ENCODE data around the gene NT5M.

NT5M gene

DNA sequence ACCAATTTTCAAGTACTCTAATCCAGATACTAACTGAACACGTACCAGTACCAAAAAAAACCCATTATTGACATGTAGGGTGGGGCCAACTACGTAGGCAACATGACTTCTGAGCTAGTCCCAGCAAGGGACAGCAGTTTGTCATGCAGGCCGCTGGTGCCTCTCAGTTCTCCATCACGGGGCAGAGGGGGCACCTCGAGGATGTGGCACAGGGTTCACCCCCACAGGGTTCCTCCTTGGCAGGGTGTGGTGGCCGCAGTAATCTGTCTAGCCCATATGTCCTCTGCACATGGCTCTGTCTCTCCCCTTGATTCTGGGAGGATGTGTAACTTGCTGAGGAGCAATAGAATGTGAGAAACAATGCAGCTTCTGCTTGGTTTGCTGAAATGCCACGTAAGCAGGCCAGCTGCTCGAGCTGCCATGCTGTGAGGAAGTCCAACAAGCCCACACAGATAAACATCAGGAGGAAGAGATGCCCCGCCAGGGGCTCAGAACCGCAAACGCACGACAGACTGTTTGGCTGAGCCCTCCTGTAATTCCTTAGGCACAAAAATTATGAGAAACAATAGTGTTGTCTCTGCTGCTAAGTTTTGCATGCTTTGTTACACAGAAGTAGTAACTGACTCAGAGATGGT, 62.4 kb downstream of the NT5M start:
- Histone ChIP-seq H2BK5ac (ENCODE audit: low read length) (peak overlapping the region; percentile 66), H3K36me3 (replicated peaks in 1 of 2; ENCODE audit: control insufficient read depth in 2 of 2, insufficient read depth in 2 of 2, low read length in 2 of 2) (no peaks in the 10 kb centered on the region), H3K4me2 (ENCODE audit: insufficient read depth, low read length, poor library complexity, severe bottlenecking) (no peak overlapping the region), H4K8ac (ENCODE audit: low read depth, low read length) (no peak overlapping the region), H3K23ac (ENCODE audit: low read depth, low read length, poor library complexity) (no peak overlapping the region), H3K27ac (replicated peaks; ENCODE audit: low read length) (no peak overlapping the region), H3K79me1 (ENCODE audit: low read depth, low read length) (no peaks in the 10 kb centered on the region), H3K4me1 (ENCODE audit: control insufficient read depth in 2 of 2, insufficient read depth in 1 of 2, low read depth in 1 of 2, low read length in 2 of 2) (peaks cover 0 to 6% of the 10 kb centered on the region in 2 donors), H3K27me3 (ENCODE audit: control insufficient read depth in 3 of 3, insufficient read depth in 3 of 3, low read depth in 1 of 3, low read length in 3 of 3) (peaks cover 0 to 9% (median 0%) of the 10 kb centered on the region in 3 experiments), H3K18ac (ENCODE audit: low read length) (no peak overlapping the region), H2BK12ac (ENCODE audit: low read length) (no peak overlapping the region), H2AFZ (ENCODE audit: low read length) (no peak overlapping the region), H2AK5ac (ENCODE audit: low read depth, low read length) (no peak overlapping the region), H3K4me3 (ENCODE audit: low read length in 2 of 2) (no peak overlapping the region), H3K9me3 (replicated peaks in 1 of 2; ENCODE audit: control insufficient read depth in 2 of 2, insufficient read depth in 1 of 2, low read depth in 1 of 2, low read length in 2 of 2) (peaks cover 0 to 5% of the 10 kb centered on the region in 2 donors), H4K91ac (ENCODE audit: low read depth, low read length, poor library complexity) (no peak overlapping the region), H3K4ac (ENCODE audit: low read length) (no peak overlapping the region), H2BK15ac (ENCODE audit: low read length) (no peak overlapping the region), H3K9ac (ENCODE audit: low read depth, low read length, poor library complexity) (no peak overlapping the region), H3K14ac (ENCODE audit: low read length) (no peak overlapping the region), H2BK120ac (ENCODE audit: low read depth, low read length) (no peak overlapping the region)
- no CpG with 5 or more reads among the region's 12 CpGs for WGBS, 2 donors (ENCODE audit: extremely low coverage in 2 of 2, insufficient read length in 2 of 2, insufficient replicate concordance in 1 of 2)
- no peak for DNase-seq (ENCODE audit: low spot score)

DNA sequence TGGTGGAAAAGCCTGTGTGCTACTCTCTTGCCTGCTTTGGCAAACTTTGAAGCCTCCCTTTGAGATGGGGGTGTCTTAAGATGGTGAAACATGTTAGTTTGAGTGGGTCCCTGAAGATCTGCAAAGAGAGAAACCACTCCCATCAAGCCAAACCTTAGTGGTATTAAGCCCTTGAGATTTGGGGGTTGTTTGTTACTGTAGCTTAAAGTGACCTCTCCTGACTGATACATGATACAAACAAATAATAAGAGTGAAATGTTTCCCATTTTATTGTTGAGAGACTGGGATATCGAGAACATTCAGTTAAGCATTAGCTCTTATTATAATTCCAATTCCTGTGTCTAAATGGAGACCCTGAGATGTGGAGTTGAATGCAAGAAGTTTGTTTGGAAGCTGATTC, 63.1 kb downstream of the NT5M start:
- Histone ChIP-seq H3K9ac (ENCODE audit: low read depth, low read length, poor library complexity) (no peak overlapping the region), H3K23ac (ENCODE audit: low read depth, low read length, poor library complexity) (no peak overlapping the region), H3K4me2 (ENCODE audit: insufficient read depth, low read length, poor library complexity, severe bottlenecking) (no peak overlapping the region), H3K18ac (ENCODE audit: low read length) (no peak overlapping the region), H2BK5ac (ENCODE audit: low read length) (no peak overlapping the region), H3K27ac (replicated peaks; ENCODE audit: low read length) (no peak overlapping the region), H3K4me1 (ENCODE audit: control insufficient read depth in 2 of 2, insufficient read depth in 1 of 2, low read depth in 1 of 2, low read length in 2 of 2) (peaks cover 0 to 6% of the 10 kb centered on the region in 2 donors), H3K4ac (ENCODE audit: low read length) (no peak overlapping the region), H4K8ac (ENCODE audit: low read depth, low read length) (no peak overlapping the region), H3K4me3 (ENCODE audit: low read length in 2 of 2) (no peak overlapping the region), H2BK15ac (ENCODE audit: low read length) (no peak overlapping the region), H3K27me3 (ENCODE audit: control insufficient read depth in 3 of 3, insufficient read depth in 3 of 3, low read depth in 1 of 3, low read length in 3 of 3) (peaks cover 0 to 12% (median 0%) of the 10 kb centered on the region in 3 experiments), H2AFZ (ENCODE audit: low read length) (no peak overlapping the region), H2BK12ac (ENCODE audit: low read length) (no peak overlapping the region), H3K14ac (ENCODE audit: low read length) (no peak overlapping the region), H3K9me3 (replicated peaks in 1 of 2; ENCODE audit: control insufficient read depth in 2 of 2, insufficient read depth in 1 of 2, low read depth in 1 of 2, low read length in 2 of 2) (peaks cover 0 to 5% of the 10 kb centered on the region in 2 donors), H4K91ac (ENCODE audit: low read depth, low read length, poor library complexity) (no peak overlapping the region), H3K79me1 (ENCODE audit: low read depth, low read length) (no peaks in the 10 kb centered on the region), H3K36me3 (replicated peaks in 1 of 2; ENCODE audit: control insufficient read depth in 2 of 2, insufficient read depth in 2 of 2, low read length in 2 of 2) (no peaks in the 10 kb centered on the region), H2AK5ac (ENCODE audit: low read depth, low read length) (no peak overlapping the region), H2BK120ac (ENCODE audit: low read depth, low read length) (no peak overlapping the region)
- WGBS, 2 donors (ENCODE audit: extremely low coverage in 2 of 2, insufficient read length in 2 of 2, insufficient replicate concordance in 1 of 2) = no CpG with 5 or more reads among the region's 1 CpG
- DNase-seq (ENCODE audit: low spot score) = no peak

GRCh38 chr17:17366941-17367875, 64.0 kb downstream of the NT5M start:
- H3K9ac ChIP-seq (ENCODE audit: low read depth, low read length, poor library complexity) = no peak overlapping the region
- no peaks in the 10 kb centered on the region for H3K36me3 ChIP-seq (replicated peaks in 1 of 2; ENCODE audit: control insufficient read depth in 2 of 2, insufficient read depth in 2 of 2, low read length in 2 of 2)
- peaks cover 0 to 5% of the 10 kb centered on the region in 2 donors for H3K9me3 ChIP-seq (replicated peaks in 1 of 2; ENCODE audit: control insufficient read depth in 2 of 2, insufficient read depth in 1 of 2, low read depth in 1 of 2, low read length in 2 of 2)
- no peak overlapping the region for H2BK12ac ChIP-seq (ENCODE audit: low read length)
- H3K23ac ChIP-seq (ENCODE audit: low read depth, low read length, poor library complexity) = no peak overlapping the region
- peaks cover 0 to 6% of the 10 kb centered on the region in 2 donors for H3K4me1 ChIP-seq (ENCODE audit: control insufficient read depth in 2 of 2, insufficient read depth in 1 of 2, low read depth in 1 of 2, low read length in 2 of 2)
- no peak overlapping the region for H3K27ac ChIP-seq (replicated peaks; ENCODE audit: low read length)
- H4K8ac ChIP-seq (ENCODE audit: low read depth, low read length) = no peak overlapping the region
- H2BK120ac ChIP-seq (ENCODE audit: low read depth, low read length) = no peak overlapping the region
- no peak overlapping the region for H3K14ac ChIP-seq (ENCODE audit: low read length)
- H2BK15ac ChIP-seq (ENCODE audit: low read length) = peak overlapping the region; percentile 54
- H4K91ac ChIP-seq (ENCODE audit: low read depth, low read length, poor library complexity) = no peak overlapping the region
- no peak overlapping the region for H3K4me2 ChIP-seq (ENCODE audit: insufficient read depth, low read length, poor library complexity, severe bottlenecking)
- no peak overlapping the region for H3K4me3 ChIP-seq (ENCODE audit: low read length in 2 of 2)
- H2AFZ ChIP-seq (ENCODE audit: low read length) = no peak overlapping the region
- no peak overlapping the region for H2BK5ac ChIP-seq (ENCODE audit: low read length)
- no CpG with 5 or more reads among the region's 23 CpGs for WGBS, 2 donors (ENCODE audit: extremely low coverage in 2 of 2, insufficient read length in 2 of 2, insufficient replicate concordance in 1 of 2)
- H3K18ac ChIP-seq (ENCODE audit: low read length) = peak overlapping the region; percentile 40
- H3K27me3 ChIP-seq (ENCODE audit: control insufficient read depth in 3 of 3, insufficient read depth in 3 of 3, low read depth in 1 of 3, low read length in 3 of 3) = peaks cover 0 to 16% (median 0%) of the 10 kb centered on the region in 3 experiments
- DNase-seq (ENCODE audit: low spot score) = no peak
- no peak overlapping the region for H2AK5ac ChIP-seq (ENCODE audit: low read depth, low read length)
- H3K4ac ChIP-seq (ENCODE audit: low read length) = no peak overlapping the region
- no peaks in the 10 kb centered on the region for H3K79me1 ChIP-seq (ENCODE audit: low read depth, low read length)

DNA sequence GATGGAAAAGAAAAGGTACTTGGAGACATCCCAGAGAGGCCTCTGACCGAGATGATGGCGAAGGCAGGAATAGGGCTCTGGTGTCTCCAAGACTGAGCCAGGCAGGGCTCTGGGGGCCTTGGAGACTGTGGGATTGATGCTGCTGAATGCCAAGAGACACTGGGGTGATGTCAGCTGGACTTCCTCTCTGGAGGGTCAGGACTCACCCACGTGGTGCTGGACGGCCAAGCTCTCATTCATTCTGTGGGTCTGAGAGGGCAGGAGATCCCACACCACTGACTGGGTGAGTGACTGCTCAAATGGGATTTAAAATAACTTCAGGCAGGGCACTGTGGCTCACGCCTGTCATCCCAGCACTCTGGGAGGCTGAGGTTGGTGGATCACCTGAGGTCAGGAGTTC, 64.8 kb downstream of the NT5M start:
- Histone ChIP-seq H3K36me3 (replicated peaks in 1 of 2; ENCODE audit: control insufficient read depth in 2 of 2, insufficient read depth in 2 of 2, low read length in 2 of 2) (no peaks in the 10 kb centered on the region), H3K23ac (ENCODE audit: low read depth, low read length, poor library complexity) (no peak overlapping the region), H2BK5ac (ENCODE audit: low read length) (no peak overlapping the region), H3K4me1 (ENCODE audit: control insufficient read depth in 2 of 2, insufficient read depth in 1 of 2, low read depth in 1 of 2, low read length in 2 of 2) (peaks cover 0 to 6% of the 10 kb centered on the region in 2 donors), H2BK15ac (ENCODE audit: low read length) (no peak overlapping the region), H3K9ac (ENCODE audit: low read depth, low read length, poor library complexity) (no peak overlapping the region), H4K91ac (ENCODE audit: low read depth, low read length, poor library complexity) (no peak overlapping the region), H3K4me2 (ENCODE audit: insufficient read depth, low read length, poor library complexity, severe bottlenecking) (no peak overlapping the region), H2AK5ac (ENCODE audit: low read depth, low read length) (no peak overlapping the region), H3K14ac (ENCODE audit: low read length) (no peak overlapping the region), H2BK120ac (ENCODE audit: low read depth, low read length) (no peak overlapping the region), H3K4ac (ENCODE audit: low read length) (no peak overlapping the region), H3K18ac (ENCODE audit: low read length) (no peak overlapping the region), H2BK12ac (ENCODE audit: low read length) (no peak overlapping the region), H2AFZ (ENCODE audit: low read length) (no peak overlapping the region), H3K27ac (replicated peaks; ENCODE audit: low read length) (no peak overlapping the region), H3K27me3 (ENCODE audit: control insufficient read depth in 3 of 3, insufficient read depth in 3 of 3, low read depth in 1 of 3, low read length in 3 of 3) (peaks cover 0 to 16% (median 0%) of the 10 kb centered on the region in 3 experiments), H4K8ac (ENCODE audit: low read depth, low read length) (no peak overlapping the region), H3K79me1 (ENCODE audit: low read depth, low read length) (no peaks in the 10 kb centered on the region), H3K4me3 (ENCODE audit: low read length in 2 of 2) (no peak overlapping the region), H3K9me3 (replicated peaks in 1 of 2; ENCODE audit: control insufficient read depth in 2 of 2, insufficient read depth in 1 of 2, low read depth in 1 of 2, low read length in 2 of 2) (peaks cover 0 to 5% of the 10 kb centered on the region in 2 donors)
- WGBS, 2 donors (ENCODE audit: extremely low coverage in 2 of 2, insufficient read length in 2 of 2, insufficient replicate concordance in 1 of 2) = no CpG with 5 or more reads among the region's 5 CpGs
- DNase-seq (ENCODE audit: low spot score) = no peak

Data from neuronal stem cell (in vitro differentiated cells).